Activated naive CD8-positive, alpha-beta T cell (primary cell): ENCODE measurements around the gene INTS4.
"Not testable (repeated sequence)": the region's sequence is repeated elsewhere in the genome, so short reads cannot be mapped to it uniquely, and the experiment has no call there.

ENCODE experiments used
- H3K27ac Mint-ChIP-seq: one replicate; pipeline ENCODE4 v1.8.0; 2021; ENCODE audit warnings: mixed read lengths
- H3K27me3 Mint-ChIP-seq: one replicate; pipeline ENCODE4 v1.8.0; 2021; ENCODE audit warnings: mixed read lengths
- H3K36me3 Mint-ChIP-seq: one replicate; pipeline ENCODE4 v1.8.0; 2021; ENCODE audit warnings: mixed read lengths
- H3K4me1 Mint-ChIP-seq: one replicate; pipeline ENCODE4 v1.8.0; 2021; ENCODE audit warnings: low read depth, mixed read lengths
- H3K4me3 Mint-ChIP-seq: one replicate; pipeline ENCODE4 v1.8.0; 2021; ENCODE audit warnings: mild to moderate bottlenecking, mixed read lengths
- H3K9me3 Mint-ChIP-seq: one replicate; pipeline ENCODE4 v1.8.0; 2021; ENCODE audit warnings: low read depth, mixed read lengths

Gene INTS4

GRCh38 chr11:77930334-77931208, 63.9 kb downstream of the INTS4 start:
- not testable (repeated sequence) for H3K4me3 Mint-ChIP-seq, H3K27me3 Mint-ChIP-seq, H3K27ac Mint-ChIP-seq, H3K4me1 Mint-ChIP-seq, H3K9me3 Mint-ChIP-seq
- peaks cover 18% of the 10 kb centered on the region for H3K36me3 Mint-ChIP-seq

DNA sequence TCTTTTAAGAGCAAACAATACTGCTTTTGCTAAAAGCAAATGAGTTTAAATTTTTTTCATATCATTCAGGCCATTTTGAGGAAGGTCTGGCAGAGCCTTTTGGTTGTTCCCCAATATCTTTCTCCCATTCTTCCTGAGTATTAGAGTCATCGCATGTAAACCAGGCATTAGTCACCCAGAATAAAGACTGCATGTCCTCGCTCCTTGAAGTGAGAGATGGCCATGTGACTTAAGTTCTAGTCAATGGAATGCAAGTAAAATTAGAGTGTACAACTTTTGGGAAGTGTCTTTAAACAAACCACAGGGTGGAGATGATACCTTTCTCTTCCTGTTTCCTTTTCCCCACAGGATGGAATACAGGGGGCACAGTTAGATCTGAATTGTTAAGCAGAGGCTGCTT, 76.8 kb downstream of the INTS4 start:
- H3K4me3 Mint-ChIP-seq, H3K4me1 Mint-ChIP-seq, H3K36me3 Mint-ChIP-seq, H3K27ac Mint-ChIP-seq, H3K27me3 Mint-ChIP-seq, H3K9me3 Mint-ChIP-seq: not testable (repeated sequence)

- H3K36me3 Mint-ChIP-seq, H3K4me1 Mint-ChIP-seq, H3K9me3 Mint-ChIP-seq, H3K27me3 Mint-ChIP-seq, H3K27ac Mint-ChIP-seq, H3K4me3 Mint-ChIP-seq: not testable (repeated sequence)
Observed at GRCh38 chr11:77914307-77914791, 80.1 kb downstream of the INTS4 start.

DNA sequence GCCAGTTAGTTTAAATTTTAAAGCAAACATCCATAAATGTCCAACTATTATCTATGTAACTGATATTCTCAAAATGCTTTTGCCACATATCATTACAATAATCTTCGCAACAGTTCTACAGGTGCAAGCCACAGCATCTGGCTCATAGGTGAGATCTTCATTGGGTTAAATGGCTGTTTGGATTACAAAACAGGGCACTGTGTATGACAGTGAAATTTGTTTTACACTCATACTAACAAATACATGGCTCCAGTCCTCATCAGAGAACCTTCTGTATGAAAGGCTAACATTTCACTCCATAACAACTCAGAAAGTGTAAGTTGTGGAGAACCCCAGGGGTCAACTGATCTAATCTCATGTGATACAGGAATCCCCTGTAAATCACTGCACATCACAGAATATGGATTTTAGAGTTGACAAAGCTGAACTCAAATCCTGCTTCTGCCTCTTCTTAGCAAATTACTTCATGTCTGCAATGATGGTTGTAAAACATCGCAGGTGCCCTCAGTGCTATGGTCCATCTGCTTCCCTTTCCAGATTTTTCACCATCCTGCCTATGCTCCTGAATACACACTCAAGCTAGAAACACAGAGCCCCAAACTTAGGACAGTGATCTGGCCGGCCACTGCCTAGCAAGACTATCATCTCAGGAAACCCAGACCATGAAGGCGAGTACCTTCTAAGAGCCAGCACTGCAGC, 80.7 kb downstream of the INTS4 start:
- H3K9me3 Mint-ChIP-seq, H3K4me3 Mint-ChIP-seq, H3K27ac Mint-ChIP-seq, H3K27me3 Mint-ChIP-seq, H3K36me3 Mint-ChIP-seq, H3K4me1 Mint-ChIP-seq: not testable (repeated sequence)

DNA sequence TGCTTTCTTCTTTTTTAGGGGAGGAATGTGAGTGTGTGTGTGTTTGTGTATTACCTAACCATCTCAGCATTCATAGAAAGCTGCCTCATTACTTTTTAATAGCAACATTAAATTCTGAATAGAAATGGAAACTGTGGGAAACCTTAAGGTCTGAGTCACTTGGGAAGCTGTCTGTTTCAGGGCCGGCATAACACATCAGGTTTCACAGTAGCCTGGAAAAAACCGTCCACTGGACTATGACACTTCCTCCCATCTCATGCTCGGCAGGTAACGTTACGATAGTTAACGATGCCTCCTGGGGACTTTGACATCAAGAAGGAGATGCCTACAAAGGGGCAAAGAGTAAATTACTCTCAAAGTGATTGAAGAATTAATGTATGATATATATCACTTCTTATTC, 83.6 kb downstream of the INTS4 start:
- H3K4me3 Mint-ChIP-seq, H3K9me3 Mint-ChIP-seq, H3K27me3 Mint-ChIP-seq: not testable (repeated sequence)

DNA sequence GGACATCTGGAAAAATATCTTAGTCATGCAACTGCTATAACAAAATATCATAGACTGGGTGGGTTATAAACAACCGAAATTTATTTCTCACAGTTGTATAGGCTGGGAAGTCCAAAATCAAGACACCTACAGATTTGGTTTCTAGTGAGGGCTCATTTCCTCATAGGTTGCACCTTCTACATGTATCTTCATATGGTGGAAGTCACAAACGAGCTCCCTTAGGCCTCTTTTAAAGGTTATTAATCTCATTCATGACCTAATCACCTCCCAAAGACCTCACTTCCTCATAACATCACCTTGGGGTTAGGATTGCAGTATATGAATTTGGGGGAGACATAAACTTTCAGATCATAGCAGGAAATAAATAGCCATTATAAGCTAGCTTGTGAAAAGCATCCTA, 85.2 kb downstream of the INTS4 start:
- Mint-ChIP-seq H3K27ac (no peak overlapping the region), H3K4me1 (no peaks in the 10 kb centered on the region), H3K9me3 (no peaks in the 10 kb centered on the region), H3K4me3 (no peak overlapping the region), H3K36me3 (peaks cover 8% of the 10 kb centered on the region), H3K27me3 (no peaks in the 10 kb centered on the region)

More for the DNA sequence above, 83.6 kb downstream of the INTS4 start:
- not testable (repeated sequence) for H3K27ac Mint-ChIP-seq, H3K36me3 Mint-ChIP-seq, H3K4me1 Mint-ChIP-seq

DNA sequence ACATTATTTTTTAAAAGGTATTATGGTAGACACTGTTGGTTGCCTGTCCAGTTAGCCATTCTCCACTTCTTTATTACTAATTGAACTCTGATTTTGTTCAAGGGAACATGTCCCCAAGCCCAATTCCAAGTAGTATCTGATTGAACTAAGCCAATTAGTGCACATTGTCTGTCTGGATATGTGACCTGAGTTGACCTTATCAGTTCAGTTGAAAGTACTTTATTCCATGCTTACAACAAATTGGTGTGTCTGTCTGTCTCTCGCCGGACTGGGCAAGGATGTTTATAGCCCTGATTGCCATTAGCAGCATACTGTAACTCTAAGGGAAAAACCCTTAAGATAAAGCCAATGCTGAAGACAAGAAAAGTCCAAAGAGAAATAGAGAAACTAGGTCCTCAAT, 85.6 kb downstream of the INTS4 start:
- peaks cover 8% of the 10 kb centered on the region for H3K36me3 Mint-ChIP-seq
- no peaks in the 10 kb centered on the region for H3K27me3 Mint-ChIP-seq
- no peak overlapping the region for H3K27ac Mint-ChIP-seq
- no peaks in the 10 kb centered on the region for H3K4me1 Mint-ChIP-seq
- no peak overlapping the region for H3K4me3 Mint-ChIP-seq
- H3K9me3 Mint-ChIP-seq: no peaks in the 10 kb centered on the region

DNA sequence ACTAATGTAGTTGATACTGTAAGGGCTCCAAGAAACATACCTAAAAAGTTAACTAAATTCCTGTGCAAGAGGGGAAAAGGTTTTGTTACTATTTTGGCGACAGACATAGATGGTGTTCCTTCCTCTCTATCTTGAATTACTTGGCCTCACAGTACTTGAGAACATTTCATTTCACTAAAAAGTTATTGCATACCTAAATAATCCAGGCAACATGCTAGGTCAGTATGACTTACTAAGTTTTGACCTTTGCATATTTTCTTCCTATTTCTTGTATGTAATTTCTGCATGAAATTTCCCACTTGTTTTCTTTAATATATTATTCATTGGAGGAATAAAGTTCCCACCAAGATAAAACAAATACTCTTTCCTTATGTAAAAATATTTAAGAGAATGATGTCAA, 99.5 kb downstream of the INTS4 start:
- H3K4me3 Mint-ChIP-seq, H3K27ac Mint-ChIP-seq, H3K4me1 Mint-ChIP-seq, H3K36me3 Mint-ChIP-seq, H3K9me3 Mint-ChIP-seq, H3K27me3 Mint-ChIP-seq: not testable (repeated sequence)

DNA sequence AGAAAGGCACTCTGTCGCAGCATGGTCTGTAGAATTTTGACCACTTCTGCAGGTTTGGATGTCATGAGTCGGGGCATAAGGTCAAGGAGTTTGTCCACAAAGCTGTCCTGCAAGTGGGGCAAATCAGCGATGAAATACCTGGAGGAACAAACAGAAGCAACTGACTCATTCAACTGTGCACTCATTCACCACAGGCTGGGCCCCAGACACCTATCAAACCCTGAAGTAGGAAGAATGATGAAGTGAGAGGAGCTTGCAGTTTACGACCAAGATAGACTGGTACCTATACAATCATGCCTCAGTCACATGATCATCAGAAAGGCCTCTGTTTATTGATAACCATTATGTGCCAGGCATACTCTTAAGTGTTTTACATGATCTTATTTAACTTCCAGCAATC, 102.8 kb downstream of the INTS4 start:
- peaks cover 15% of the 10 kb centered on the region for H3K36me3 Mint-ChIP-seq
- not testable (repeated sequence) for H3K27ac Mint-ChIP-seq, H3K4me1 Mint-ChIP-seq, H3K4me3 Mint-ChIP-seq, H3K9me3 Mint-ChIP-seq, H3K27me3 Mint-ChIP-seq

GRCh38 chr11:77891256-77891655, 103.2 kb downstream of the INTS4 start:
- H3K36me3 Mint-ChIP-seq: peaks cover 15% of the 10 kb centered on the region
- not testable (repeated sequence) for H3K4me1 Mint-ChIP-seq, H3K27ac Mint-ChIP-seq, H3K4me3 Mint-ChIP-seq, H3K9me3 Mint-ChIP-seq, H3K27me3 Mint-ChIP-seq

DNA sequence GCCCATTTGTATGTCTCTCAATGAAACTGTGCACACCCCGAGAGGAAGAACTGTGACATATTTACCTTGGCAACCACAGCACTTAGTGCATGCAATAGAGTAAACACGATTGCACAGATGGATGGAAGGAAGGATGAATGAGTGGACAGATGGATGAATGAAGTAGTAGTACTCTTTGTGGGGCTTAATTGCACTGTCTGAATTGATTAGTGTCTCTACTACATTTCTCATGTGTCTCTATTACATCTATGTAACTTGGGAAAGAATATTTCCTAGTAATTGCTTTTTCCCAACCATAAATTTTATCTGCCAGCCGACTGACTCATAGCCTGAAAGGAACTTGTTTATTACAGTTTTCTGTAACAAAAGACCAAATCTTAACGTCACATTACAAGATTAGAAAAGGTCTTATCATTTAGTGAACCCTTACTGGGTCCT, 103.8 kb downstream of the INTS4 start:
- not testable (repeated sequence) for H3K9me3 Mint-ChIP-seq, H3K27ac Mint-ChIP-seq, H3K27me3 Mint-ChIP-seq, H3K4me3 Mint-ChIP-seq, H3K4me1 Mint-ChIP-seq
- peaks cover 15% of the 10 kb centered on the region for H3K36me3 Mint-ChIP-seq

- H3K9me3 Mint-ChIP-seq, H3K4me1 Mint-ChIP-seq, H3K27me3 Mint-ChIP-seq, H3K4me3 Mint-ChIP-seq, H3K27ac Mint-ChIP-seq: not testable (repeated sequence)
- peaks cover 15% of the 10 kb centered on the region for H3K36me3 Mint-ChIP-seq
Observed at GRCh38 chr11:77890100-77890614, 104.3 kb downstream of the INTS4 start.

DNA sequence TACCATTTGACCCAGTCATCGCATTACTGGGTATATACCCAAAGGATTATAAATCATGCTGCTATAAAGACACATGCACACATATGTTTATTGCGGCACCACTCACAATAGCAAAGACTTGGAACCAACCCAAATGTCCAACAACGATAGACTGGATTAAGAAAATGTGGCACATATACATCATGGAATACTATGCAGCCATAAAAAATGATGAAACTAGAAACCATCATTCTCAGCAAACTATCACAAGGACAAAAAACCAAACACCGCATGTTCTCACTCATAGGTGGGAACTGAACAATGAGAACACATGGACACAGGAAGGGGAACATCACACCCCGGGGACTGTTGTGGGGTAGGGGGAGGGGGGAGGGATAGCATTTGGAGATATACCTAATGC, 105.4 kb downstream of the INTS4 start:
- not testable (repeated sequence) for H3K27me3 Mint-ChIP-seq, H3K27ac Mint-ChIP-seq, H3K4me1 Mint-ChIP-seq, H3K9me3 Mint-ChIP-seq, H3K4me3 Mint-ChIP-seq
- peaks cover 15% of the 10 kb centered on the region for H3K36me3 Mint-ChIP-seq

DNA sequence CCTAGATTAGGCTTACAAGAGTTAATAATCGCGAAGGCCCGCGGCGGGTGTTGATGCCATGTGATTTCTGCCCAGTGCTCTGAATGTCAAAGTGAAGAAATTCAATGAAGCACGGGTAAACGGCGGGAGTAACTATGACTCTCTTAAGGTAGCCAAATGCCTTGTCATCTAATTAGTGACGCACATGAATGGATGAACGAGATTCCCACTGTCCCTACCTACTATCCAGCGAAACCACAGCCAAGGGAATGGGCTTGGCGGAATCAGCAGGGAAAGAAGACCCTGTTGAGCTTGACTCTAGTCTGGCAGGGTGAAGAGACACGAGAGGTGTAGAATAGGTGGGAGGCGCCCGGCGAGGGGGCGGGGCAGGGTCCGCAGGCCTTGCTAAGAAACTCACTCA, 108.1 kb downstream of the INTS4 start:
- Mint-ChIP-seq H3K27me3 (no peaks in the 10 kb centered on the region), H3K36me3 (peaks cover 12% of the 10 kb centered on the region), H3K9me3 (no peaks in the 10 kb centered on the region), H3K4me3 (no peak overlapping the region), H3K4me1 (no peaks in the 10 kb centered on the region), H3K27ac (no peak overlapping the region)

DNA sequence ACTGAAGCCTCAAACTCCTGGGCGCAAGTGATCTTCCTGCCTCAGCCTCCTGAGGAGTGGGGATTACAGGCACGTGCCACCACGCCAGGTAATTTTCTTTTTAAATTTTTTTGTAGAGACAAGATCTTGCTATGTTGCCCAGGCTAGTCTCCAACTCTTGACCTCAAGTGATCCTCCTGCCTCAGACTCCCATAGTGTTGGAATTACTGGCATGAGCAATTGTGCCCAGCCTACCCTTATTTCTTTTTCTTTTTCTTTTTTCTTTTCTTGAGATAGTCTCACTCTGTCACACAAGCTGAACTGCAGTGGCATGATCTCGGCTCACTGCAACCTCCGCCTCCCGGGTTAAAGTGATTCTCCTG, 109.7 kb downstream of the INTS4 start:
- H3K4me1 Mint-ChIP-seq: no peaks in the 10 kb centered on the region
- H3K9me3 Mint-ChIP-seq: no peaks in the 10 kb centered on the region
- H3K27me3 Mint-ChIP-seq: no peaks in the 10 kb centered on the region
- H3K4me3 Mint-ChIP-seq: no peak overlapping the region
- H3K36me3 Mint-ChIP-seq: peaks cover 6% of the 10 kb centered on the region
- no peak overlapping the region for H3K27ac Mint-ChIP-seq
